ENCODE results near the gene MARVELD3.

MARVELD3 gene

DNA sequence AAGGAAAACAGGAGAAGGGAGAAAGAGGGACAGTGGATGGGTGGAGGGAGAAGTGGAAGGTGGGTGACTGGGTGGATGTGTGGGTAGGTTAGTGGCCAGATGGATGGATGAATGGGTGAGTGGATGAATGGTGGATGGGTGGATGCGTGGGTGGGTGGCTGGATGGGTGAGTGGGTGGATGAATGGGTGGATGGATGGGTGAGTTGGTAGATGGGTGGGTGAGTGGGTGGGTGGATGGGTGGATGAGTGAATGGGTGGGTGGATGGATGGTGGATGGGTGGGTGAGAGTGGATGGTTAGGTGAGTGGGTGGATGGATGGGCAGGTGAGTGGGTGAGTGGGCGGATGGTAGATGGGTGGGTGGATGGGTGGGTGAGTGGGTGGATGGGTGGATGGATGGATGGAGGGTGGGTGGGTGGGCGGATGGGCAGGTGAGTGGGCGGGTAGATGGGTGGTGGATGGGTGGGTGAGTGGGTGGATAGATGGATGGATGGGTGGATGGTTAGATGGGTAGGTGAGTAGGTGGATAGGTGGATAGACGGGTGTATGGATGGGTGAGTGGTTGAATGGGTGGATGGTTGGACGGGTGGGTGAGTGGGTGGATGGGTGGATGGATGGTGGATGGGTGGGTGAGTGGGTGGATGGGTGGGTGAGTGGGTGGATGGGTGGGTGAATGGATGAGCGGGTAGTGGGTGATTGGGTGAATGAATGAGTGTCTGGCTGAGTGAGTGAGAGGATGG is 702 bp upstream of the MARVELD3 start:
- no peak for DNase-seq

GRCh38 chr16:71626858-71627213 is 852 bp downstream of the MARVELD3 start:
- no peak for DNase-seq

- no peak for DNase-seq
Measured at GRCh38 chr16:71627731-71628181, 1.8 kb downstream of the MARVELD3 start.

DNA sequence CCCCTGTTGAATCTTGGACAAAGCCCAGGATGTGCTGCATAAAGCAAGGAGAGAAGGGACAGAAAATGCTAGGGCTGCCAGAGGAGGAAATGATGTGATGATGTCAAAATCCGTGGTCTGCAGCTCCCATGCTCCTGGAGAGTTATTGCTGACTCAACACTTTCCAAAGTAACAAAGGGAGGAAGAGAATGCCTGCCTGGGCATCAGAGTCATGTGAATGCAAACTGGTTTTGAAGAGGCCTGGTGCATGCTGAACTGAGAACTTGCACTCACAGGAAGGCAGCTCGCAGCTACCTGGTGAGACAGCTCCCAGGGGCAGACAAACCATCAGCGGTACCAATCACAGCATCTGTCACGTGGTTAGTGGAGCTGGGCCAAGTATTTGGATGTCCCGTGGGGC is 2.8 kb downstream of the MARVELD3 start:
- no peak for DNase-seq

DNA sequence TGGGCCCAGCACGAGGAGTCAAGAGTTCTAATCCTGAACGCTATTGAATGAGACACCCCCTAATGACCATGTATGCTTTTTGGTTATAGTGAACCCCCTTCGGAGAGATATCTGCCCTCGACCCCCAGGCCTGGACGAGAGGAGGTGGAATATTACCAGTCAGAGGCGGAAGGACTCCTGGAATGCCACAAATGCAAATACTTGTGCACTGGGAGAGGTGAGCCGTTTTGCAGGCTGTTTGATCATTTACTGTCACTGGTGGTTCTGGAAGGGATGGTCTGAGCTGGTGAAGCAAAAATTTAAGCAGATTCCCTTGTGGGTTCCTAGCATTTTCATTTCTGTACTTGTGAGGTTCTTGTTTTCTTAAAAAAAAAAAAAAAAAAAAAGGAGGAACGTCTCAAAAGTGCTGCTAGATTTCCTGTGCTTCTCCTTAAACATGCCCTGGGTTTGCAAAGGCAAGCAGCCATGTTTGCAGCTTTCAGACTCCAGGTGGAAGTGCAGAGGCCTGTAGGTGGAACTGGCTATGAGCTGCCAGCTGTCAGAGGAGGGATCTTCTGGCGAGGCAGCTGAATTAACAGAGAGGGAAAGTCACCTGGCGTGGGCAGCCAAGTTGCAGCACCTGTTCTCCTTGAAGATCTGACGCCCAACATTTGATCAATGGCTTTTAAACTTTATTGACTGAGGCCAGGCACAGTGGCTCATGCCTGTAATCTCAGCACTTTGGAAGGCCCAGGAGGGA is 3.5 kb downstream of the MARVELD3 start:
- DNase-seq = no peak

DNA sequence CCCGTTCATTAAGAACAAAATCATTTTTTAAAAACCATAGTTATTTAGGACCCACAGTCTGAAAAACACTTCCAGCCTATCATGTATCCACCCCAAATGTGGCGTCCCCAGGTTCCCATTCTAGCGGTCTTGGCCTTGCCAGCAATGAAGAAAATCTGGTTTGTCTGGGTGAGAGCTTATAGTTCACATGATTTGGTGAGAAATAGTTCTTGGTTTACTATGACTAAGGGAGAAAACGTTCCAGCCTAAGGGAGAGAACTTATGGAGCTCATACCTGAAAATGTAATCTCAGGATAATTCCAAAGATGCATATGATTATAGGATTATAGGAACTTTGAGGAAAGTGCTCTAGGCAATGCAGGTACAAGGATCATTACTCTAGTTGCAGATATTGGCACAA is 4.8 kb downstream of the MARVELD3 start:
- no peak for DNase-seq

DNA sequence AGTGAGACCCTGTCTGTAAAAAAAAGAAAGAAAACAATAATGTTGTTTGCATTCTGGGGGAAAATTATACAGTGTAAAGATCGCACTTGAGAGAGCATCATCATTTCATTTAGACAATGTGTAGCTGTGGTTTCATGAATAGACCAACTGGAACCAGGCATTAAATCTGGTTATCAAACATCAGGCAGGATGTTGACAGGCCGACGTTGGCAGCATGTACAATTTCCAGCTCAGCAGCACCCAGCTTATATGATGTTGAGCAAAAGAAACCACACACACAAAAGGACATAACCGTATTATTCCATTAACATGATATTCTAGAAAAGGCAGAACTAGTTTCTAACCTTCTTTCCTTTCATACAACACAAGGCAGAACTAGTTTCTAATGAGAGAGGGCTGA is 5.8 kb downstream of the MARVELD3 start:
- DNase-seq = no peak

DNA sequence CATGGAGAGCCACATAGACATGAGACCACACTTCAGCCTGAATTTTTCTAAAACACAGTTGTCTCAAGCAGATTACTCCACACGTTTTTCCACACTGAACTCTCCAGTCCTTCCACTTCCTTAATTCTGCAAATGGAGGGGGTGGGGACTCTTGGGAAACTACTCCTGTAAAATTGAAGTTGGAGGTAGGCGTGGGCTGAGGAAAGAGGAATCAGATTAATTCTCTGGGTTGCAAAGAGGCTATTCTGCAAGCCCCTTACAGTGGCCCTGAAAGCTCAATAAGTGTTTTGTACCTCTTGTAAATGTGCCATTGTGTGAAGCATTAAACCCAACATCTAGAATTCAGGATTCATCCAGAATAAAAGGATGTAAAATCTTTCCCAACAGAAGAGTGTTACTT is 9.6 kb downstream of the MARVELD3 start:
- no peak for DNase-seq

DNA sequence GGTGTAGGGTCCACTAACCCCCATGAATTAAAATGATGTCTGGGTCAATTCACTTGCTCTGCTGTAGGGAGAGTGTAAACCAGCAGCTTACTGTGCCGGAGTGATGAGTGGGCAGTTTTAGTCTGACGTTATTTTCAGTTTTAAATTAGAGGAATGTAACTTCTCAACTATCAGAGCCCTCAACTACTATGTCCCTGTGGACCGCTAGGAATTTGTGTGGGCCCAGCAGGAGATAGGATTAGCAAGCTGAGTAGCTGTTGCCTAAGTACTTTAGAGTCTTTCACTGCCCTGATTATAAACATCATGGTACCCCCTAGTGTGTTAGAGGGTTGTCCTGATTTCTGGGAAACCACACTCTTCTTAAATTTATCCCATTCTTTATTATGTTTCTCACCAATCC is 11.4 kb downstream of the MARVELD3 start:
- DNase-seq = no peak

- no peak for DNase-seq
Measured at GRCh38 chr16:71645450-71645849, 19.5 kb downstream of the MARVELD3 start.

GRCh38 chr16:71647391-71647790 is 21.4 kb downstream of the MARVELD3 start:
- no peak for DNase-seq

GRCh38 chr16:71648162-71648561 is 22.2 kb downstream of the MARVELD3 start:
- no peak for DNase-seq

DNA sequence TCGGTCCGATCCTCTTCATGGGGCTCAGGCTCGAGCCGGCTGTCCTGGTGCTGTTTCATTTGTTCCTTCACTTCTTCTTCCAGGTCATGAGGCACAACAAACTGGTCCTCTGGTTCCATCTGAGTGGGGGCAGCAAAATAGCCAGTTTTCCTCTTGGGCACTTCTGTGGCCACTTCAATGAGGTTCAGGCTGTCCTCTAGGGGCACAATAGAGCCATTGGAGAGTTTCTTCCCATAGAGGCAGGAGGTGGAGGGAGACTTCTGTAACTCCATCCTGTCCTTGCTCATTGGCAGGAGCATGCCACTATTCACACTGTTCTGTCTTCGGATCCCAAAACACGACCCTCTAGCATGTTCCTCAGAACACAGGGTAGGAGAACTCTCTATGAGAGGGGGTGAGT is 22.9 kb downstream of the MARVELD3 start:
- DNase-seq = no peak

DNA sequence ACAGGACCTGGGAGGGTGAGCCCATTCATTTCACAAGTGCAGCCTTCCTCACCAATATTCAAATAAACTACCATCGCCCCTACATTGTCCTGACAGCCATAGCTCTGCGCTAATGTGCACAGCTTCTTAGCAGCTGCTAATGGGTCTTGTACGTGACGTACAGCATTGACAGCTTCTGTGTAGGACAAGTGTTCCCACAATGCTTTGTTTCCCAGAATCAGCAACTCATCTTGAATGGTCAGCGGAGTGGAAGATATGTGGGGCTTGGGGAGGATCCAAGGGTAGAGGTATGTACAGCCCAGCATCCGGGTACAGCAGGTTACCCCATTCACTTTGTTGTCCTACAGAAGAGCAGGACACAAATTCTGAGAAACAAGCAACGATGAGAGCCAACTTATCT is 23.7 kb downstream of the MARVELD3 start:
- DNase-seq = no peak

GRCh38 chr16:71658771-71659170 is 32.8 kb downstream of the MARVELD3 start:
- no peak for DNase-seq

GRCh38 chr16:71659471-71659870 is 33.5 kb downstream of the MARVELD3 start:
- no peak for DNase-seq

- DNase-seq = no peak
Measured at GRCh38 chr16:71666264-71666663, 40.3 kb downstream of the MARVELD3 start.

DNA sequence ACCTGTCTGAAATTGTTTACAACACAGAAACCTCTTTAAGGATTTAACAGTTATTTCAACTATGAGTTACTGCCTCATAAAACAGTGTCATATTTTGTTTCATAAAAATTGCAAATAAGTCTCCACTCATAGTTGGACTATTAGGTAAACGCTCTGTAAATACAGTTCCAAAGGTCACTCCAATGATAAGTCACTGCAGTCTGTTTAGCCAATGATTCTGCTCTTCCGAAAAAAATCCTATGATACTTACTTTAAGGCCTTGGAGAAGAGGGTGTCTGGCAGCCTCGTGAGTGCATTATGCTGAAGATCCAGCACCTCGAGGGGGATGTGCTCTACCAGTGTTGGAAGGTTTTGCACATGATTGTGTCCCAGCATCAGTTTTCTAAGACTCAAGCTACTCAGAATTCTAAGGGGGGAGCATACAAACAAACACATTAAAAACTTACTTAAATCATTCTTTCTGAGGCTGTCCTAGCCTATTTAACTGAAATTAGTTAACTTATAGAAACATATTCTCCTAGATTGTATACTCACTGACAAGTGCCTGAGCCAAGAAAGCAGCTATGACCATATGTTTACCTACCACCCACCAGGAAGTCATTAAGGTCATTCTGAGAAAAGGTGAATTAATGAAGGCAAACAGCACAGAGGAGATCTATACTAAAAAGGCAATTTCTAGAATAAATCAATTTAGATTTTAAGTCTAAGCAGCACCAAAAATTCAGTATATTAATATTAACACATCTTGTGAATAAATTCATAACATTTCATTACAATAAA is 41.1 kb downstream of the MARVELD3 start:
- no peak for DNase-seq

DNA sequence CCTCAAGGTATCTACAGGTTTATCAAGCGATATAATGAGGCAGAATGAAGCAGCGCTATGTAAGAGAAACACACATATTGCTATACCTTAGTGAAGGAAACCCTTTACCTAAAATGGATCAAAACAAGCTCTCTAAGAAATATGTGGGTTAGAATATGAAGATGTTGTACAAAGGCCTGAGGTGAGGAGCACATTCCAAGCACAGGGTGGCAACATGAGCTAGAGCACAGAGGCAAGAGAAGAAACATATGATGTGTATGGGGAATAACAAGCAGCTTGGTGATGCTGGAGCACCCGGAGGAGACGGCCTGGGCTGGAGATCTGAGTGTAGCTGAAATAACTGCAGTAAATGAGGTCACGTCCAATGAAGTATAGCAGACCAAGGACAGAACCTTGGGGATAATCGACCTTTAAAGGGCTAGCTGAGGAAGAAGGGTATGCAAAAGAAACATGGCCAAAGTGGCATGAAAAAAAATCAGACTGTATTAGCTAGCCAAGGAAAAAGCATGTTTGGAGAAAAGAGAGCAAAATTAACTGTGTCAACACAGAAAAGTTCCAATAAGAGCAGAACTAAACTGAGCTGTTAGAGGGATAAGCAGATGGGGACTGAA is 44.0 kb downstream of the MARVELD3 start:
- no peak for DNase-seq

GRCh38 chr16:71670537-71670936 is 44.6 kb downstream of the MARVELD3 start:
- no peak for DNase-seq

GRCh38 chr16:71671165-71671564 is 45.2 kb downstream of the MARVELD3 start:
- DNase-seq = no peak

DNA sequence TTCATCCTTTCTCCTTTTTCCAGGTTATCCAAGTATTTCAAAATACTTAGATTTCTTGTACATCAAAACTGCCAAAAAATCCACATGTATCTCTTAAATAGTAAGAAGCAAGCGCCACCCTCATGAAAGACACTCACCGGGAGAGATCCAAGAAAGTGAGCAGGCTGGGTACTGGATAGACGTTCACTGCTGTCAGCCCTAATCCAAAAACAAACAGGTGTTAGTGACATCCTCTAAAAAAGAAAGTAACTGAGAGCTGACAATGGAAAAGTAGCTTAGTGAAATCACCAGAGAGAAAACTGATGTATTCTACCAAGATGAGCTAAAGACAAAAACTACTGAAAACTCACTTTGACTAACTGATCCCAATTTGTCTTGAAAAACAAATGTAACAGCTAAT is 46.1 kb downstream of the MARVELD3 start:
- DNase-seq = no peak

DNA sequence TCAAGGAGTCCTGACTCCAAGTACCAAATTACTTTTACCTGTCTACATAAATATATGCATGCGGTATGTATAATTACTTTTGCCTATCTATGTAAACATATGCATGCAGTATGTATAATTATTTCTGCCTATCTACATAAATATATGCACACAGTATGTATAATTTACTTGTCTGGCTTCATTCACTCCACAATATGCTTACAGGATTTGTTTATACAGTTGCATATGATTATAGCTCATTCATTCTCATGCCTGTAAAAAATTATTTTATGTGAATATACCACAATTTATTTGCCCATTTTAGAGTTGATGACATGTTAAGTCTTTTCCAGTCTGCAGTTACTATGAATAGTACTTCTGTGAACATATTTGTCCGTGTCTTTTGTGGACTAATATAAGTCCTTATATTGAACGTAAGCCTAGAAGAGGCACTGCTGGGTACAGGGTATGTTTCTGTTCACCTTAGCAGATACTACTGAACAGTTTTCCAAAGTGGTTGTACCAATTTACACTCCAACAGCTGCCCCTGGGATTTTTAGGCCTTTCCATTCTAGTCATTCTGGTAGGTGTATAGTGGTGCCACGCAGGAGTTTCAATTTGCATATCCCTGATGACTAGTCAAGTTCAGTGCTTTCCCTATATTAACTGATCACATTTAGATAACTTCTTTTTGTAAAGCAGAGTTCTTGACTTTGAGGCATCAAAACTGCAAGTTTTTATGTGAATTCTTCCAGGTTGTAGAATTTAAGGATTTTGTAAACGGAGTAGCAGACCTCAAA is 47.0 kb downstream of the MARVELD3 start:
- no peak for DNase-seq

Data from activated CD8-positive, alpha-beta memory T cell treated with anti-CD3 and anti-CD28 coated beads, Interleukin-2, amount 50 U/mL, for 4 hours (primary cell).